ENCODE results near the gene GEMIN2.

Gene GEMIN2

GRCh38 chr14:39071096-39071495 lies 43.0 kb upstream of the GEMIN2 start (continued):
- TF ChIP-seq, protein P1, sequence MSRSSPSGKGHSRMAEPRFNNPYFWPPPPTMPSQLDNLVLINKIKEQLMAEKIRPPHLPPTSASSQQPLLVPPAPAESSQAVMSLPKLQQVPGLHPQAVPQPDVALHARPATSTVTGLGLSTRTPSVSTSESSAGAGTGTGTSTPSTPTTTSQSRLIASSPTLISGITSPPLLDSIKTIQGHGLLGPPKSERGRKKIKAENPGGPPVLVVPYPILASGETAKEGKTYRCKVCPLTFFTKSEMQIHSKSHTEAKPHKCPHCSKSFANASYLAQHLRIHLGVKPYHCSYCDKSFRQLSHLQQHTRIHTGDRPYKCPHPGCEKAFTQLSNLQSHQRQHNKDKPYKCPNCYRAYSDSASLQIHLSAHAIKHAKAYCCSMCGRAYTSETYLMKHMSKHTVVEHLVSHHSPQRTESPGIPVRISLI (tag by site-specific recombination; IDR thresholded peaks at IDR 0.05): no peak
- TF ChIP-seq ZBTB10 (tag by site-specific recombination; IDR thresholded peaks at IDR 0.05) (no peak), ZSCAN30 (tag by site-specific recombination; IDR thresholded peaks at IDR 0.05) (no peak)

- no peak overlapping the region for H3K4me3 ChIP-seq (ENCODE audit: low read depth, low read length)
- no peaks in the 10 kb centered on the region for H3K4me1 ChIP-seq (ENCODE audit: control insufficient read depth, insufficient read depth, low read length)
- TF ChIP-seq ZNF292 (tag by site-specific recombination; IDR thresholded peaks at IDR 0.05; ENCODE audit: borderline replicate concordance, low read depth) (no peak), ZNF677 (tag by site-specific recombination; IDR thresholded peaks at IDR 0.05) (no peak), ZNF394 (tag by site-specific recombination; IDR thresholded peaks at IDR 0.05; ENCODE audit: borderline replicate concordance) (no peak), ZNF248 (tag by site-specific recombination; IDR thresholded peaks at IDR 0.05) (no peak), ZNF112 (tag by site-specific recombination; IDR thresholded peaks at IDR 0.05) (no peak), ZSCAN23 (tag by site-specific recombination; IDR thresholded peaks at IDR 0.05) (no peak), ZNF366 (tag by site-specific recombination; conservative IDR thresholded peaks at IDR 0.05) (no peak), ZNF10 (tag by site-specific recombination; IDR thresholded peaks at IDR 0.05) (no peak), SETDB1 (IDR thresholded peaks at IDR 0.05; ENCODE audit: insufficient read length, low read length) (no peak), ZNF174 (tag by site-specific recombination; IDR thresholded peaks at IDR 0.05) (no peak), REPIN1 (tag by site-specific recombination; IDR thresholded peaks at IDR 0.05; ENCODE audit: low read depth) (no peak), CTCF (tag by site-specific recombination; IDR thresholded peaks at IDR 0.05) (no peak), HOXD13 (CRISPR knock-in tag; IDR thresholded peaks at IDR 0.05; ENCODE audit: borderline replicate concordance) (no peak), ZNF169 (tag by site-specific recombination; IDR thresholded peaks at IDR 0.05) (no peak), YY1 (tag by site-specific recombination; IDR thresholded peaks at IDR 0.05) (no peak), ZNF624 (tag by site-specific recombination; IDR thresholded peaks at IDR 0.05) (no peak), ZNF266 (tag by site-specific recombination; IDR thresholded peaks at IDR 0.05; ENCODE audit: low read depth) (no peak), ZBTB10 (tag by site-specific recombination; IDR thresholded peaks at IDR 0.05) (no peak)
- peaks cover 46 to 56% of the 10 kb centered on the region in 2 experiments for H3K36me3 ChIP-seq (ENCODE audit: control insufficient read depth in 2 of 2, insufficient read depth in 1 of 2, low read length in 2 of 2)
- H3K27ac ChIP-seq (ENCODE audit: extremely low read depth, low read depth, low read length): no peak overlapping the region
- no peaks in the 10 kb centered on the region for H3K9me3 ChIP-seq (ENCODE audit: control insufficient read depth, insufficient read depth, low read depth, low read length)
- CTCF ChIA-PET: no interaction called here
- POLR2A ChIA-PET: no interaction called here
These were observed 33.2 kb upstream of the GEMIN2 start for GRCh38 chr14:39080886-39081285.

All from HEK293 (cell line).